GM19238 (cell line): Measurements from ENCODE around the gene FYTTD1.

Experiments used
- DNase-seq: peaks from one replicate; pipeline ENCODE4 v3.0.0; 2011; ENCODE audit warnings: low spot score; ENCODE audit not compliant: insufficient read length

FYTTD1 gene

DNA sequence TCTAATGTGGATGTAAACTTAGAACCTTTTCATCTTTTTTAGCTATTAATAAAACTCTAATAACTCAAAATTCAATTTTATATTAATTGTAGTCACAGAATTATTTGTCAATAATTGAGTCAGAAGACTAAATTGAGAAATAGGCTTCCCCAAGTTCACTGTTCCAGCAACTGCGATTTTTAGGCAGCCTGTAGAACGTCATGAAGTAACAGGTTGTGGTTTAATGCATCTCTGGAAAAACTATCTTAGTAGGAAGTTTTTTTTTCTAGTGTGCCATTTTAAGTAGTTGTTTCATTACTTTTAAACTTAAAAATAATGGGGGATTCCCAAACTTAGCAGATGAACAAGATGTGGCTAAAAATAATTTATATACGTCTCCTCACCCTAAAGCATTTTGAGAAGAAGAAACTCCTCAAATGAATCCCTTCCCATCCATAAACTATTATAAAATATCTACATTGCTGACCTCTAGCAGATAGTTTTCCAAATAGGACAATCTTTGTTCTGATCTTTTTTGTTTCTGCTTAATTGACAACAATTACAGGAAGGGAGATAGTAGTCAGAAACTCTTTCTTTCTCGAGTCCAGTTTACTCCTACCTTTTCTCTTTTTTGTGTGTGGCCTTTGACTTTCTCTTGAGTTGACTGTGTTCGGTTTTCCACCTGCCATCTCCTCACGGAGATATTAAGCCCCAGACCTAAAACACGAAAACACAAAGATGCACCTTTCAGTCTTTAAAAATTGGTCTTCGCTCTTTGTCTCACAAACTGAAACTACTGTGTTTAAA is 84.4 kb downstream of the FYTTD1 start:
- DNase-seq = no peak

GRCh38 chr3:197835509-197835908 is 85.8 kb downstream of the FYTTD1 start:
- DNase-seq = no peak

GRCh38 chr3:197836244-197836643 is 86.6 kb downstream of the FYTTD1 start:
- DNase-seq = no peak
